ENCODE data around the gene ZNF212. TPM values are rescaled to one million over a fixed set of nuclear protein-coding genes. Genes with fewer than 3 reads are reported as not detected.

The ZNF212 gene
- total and polyA plus RNA-seq, 4 experiments from 2014 or later, result 4.5 to 24.0 (median 15.4) TPM

GRCh38 chr7:149304006-149304405, 64.6 kb downstream of the ZNF212 start:
- no peak overlapping the region for H3K27ac ChIP-seq (ENCODE audit: low read depth, low read length)
- intact Hi-C loops (cut with micrococcal nuclease), result no loop called here
- Mint-ChIP-seq H3K9me3 (peaks cover 0 to under 1% (median 0%) of the 10 kb centered on the region in 8 donors), H3K27ac (no peak overlapping the region), H3K4me1 (no peaks in the 10 kb centered on the region), H3K4me3 (no peak overlapping the region), H3K27me3 (peaks cover 0 to 2% of the 10 kb centered on the region in 2 donors), H3K36me3 (no peaks in the 10 kb centered on the region)
- POLR2A ChIA-PET (ENCODE audit: partially characterized antibody), result no interaction called here
- H3K4me1 ChIP-seq (ENCODE audit: insufficient read depth, low read length), result no peaks in the 10 kb centered on the region
- no peaks in the 10 kb centered on the region for H3K36me3 ChIP-seq (ENCODE audit: insufficient read depth, low read length)
- H3K4me3 ChIP-seq (ENCODE audit: low read length in 2 of 2), result no peak overlapping the region
- CTCF ChIA-PET (ENCODE audit: partially characterized antibody), result no interaction called here
- DNase-seq, result no peak
- H3K9me3 ChIP-seq (ENCODE audit: control insufficient read depth in 1 of 2, low read length in 2 of 2), result no peaks in the 10 kb centered on the region
- no peaks in the 10 kb centered on the region for H3K27me3 ChIP-seq (ENCODE audit: insufficient read depth, low read length)

Other genes with a start within 250 kb of the ZNF212 start
- gene PDIA4, start 211.1 kb upstream of the ZNF212 start, total RNA-seq, result 10 to 100 TPM; 82.8 to 87.1 TPM
- gene PDIA4, start 211.1 kb upstream of the ZNF212 start, polyA plus RNA-seq, result 100 to 1,000 TPM; 102 to 125 TPM
- 10 to 100 TPM; 18.6 to 18.8 TPM for gene ZNF786, start 148.9 kb upstream of the ZNF212 start, total RNA-seq
- gene ZNF786, start 148.9 kb upstream of the ZNF212 start, polyA plus RNA-seq, result 10 to 100 TPM in 1 of 2 donors, 1 to 10 TPM in 1; 2.3 to 14.1 TPM
- gene ZNF425, start 113.3 kb upstream of the ZNF212 start, total RNA-seq, result 1 to 10 TPM; 3.2 to 4.0 TPM
- gene ZNF425, start 113.3 kb upstream of the ZNF212 start, polyA plus RNA-seq, result 1 to 10 TPM in 1 of 2 donors, under 1 TPM in 1; 0.24 to 1.7 TPM
- 10 to 100 TPM; 26.9 to 28.4 TPM for gene ZNF398, start 92.2 kb upstream of the ZNF212 start, total RNA-seq
- gene ZNF398, start 92.2 kb upstream of the ZNF212 start, polyA plus RNA-seq, result 10 to 100 TPM in 1 of 2 donors, 1 to 10 TPM in 1; 7.5 to 13.9 TPM
- 10 to 100 TPM; 19.1 to 20.7 TPM for gene ZNF282, start 44.1 kb upstream of the ZNF212 start, total RNA-seq
- 1 to 10 TPM in 1 of 2 donors, under 1 TPM in 1; 0.13 to 1.8 TPM for gene ZNF282, start 44.1 kb upstream of the ZNF212 start, polyA plus RNA-seq
- 10 to 100 TPM; 42.6 to 43.5 TPM for gene ZNF783, start 22.5 kb downstream of the ZNF212 start, total RNA-seq
- 1 to 10 TPM; 2.7 to 8.0 TPM for gene ZNF783, start 22.5 kb downstream of the ZNF212 start, polyA plus RNA-seq
- gene ZNF777, start 221.4 kb downstream of the ZNF212 start, total RNA-seq, result 10 to 100 TPM; 15.9 to 16.8 TPM
- 1 to 10 TPM in 1 of 2 donors, under 1 TPM in 1; 0.19 to 3.7 TPM for gene ZNF777, start 221.4 kb downstream of the ZNF212 start, polyA plus RNA-seq

Data from CD4-positive, alpha-beta memory T cell (primary cell).